ENCODE results near the gene SH3BGRL3. TPM values are rescaled to one million over a fixed set of nuclear protein-coding genes. Genes with fewer than 3 reads are reported as not detected.

The SH3BGRL3 gene
- total RNA-seq, 1 experiment from 2014 or later, result 133 TPM

- POLR2A ChIA-PET, result no interaction called here
- CTCF ChIA-PET, result interaction anchor here (1.8 kb wide), 1 partner anchor 19 kb away, joined by 7 read pairs; the partner anchor contains the start of gene CEP85
- intact Hi-C loops (cut with micrococcal nuclease), result no loop called here
Measured at GRCh38 chr1:26252718-26253117, 27.2 kb upstream of the SH3BGRL3 start.

GRCh38 chr1:26254404-26254803 is 25.5 kb upstream of the SH3BGRL3 start:
- no peak for DNase-seq (ENCODE audit: unreplicated experiment)
- no peak for TF ChIP-seq CTCF (IDR thresholded peaks at IDR 0.05; ENCODE audit: unreplicated experiment)
- intact Hi-C loops (cut with micrococcal nuclease), result no loop called here
- Mint-ChIP-seq H3K4me1 (ENCODE audit: insufficient read depth, unreplicated experiment) (no peaks in the 10 kb centered on the region), H3K9me3 (ENCODE audit: unreplicated experiment) (no peaks in the 10 kb centered on the region), H3K27me3 (ENCODE audit: insufficient read depth, unreplicated experiment) (no peaks in the 10 kb centered on the region), H3K27ac (ENCODE audit: low read depth, unreplicated experiment) (no peak overlapping the region), H3K4me3 (ENCODE audit: unreplicated experiment) (no peak overlapping the region), H3K36me3 (ENCODE audit: insufficient read depth, unreplicated experiment) (peaks cover 63% of the 10 kb centered on the region)
- BruUV-seq (replicated peaks), result no TSS peak
- ChIA-PET POLR2A (interaction anchor here (0.9 kb wide), 1 partner anchor 21 kb away, joined by 3 read pairs; no protein-coding TSS in a partner anchor), CTCF (interaction anchor here (0.6 to 1.3 kb wide), 2 partner anchors 21 to 31 kb away, joined by 3 to 5 read pairs; partner anchors contain the start of gene CEP85)

More at GRCh38 chr1:26252718-26253117, 27.2 kb upstream of the SH3BGRL3 start:
- no peaks in the 10 kb centered on the region for H3K27me3 Mint-ChIP-seq (ENCODE audit: insufficient read depth, unreplicated experiment)
- H3K4me3 Mint-ChIP-seq (ENCODE audit: unreplicated experiment), result no peak overlapping the region
- H3K9me3 Mint-ChIP-seq (ENCODE audit: unreplicated experiment), result no peaks in the 10 kb centered on the region
- BruUV-seq (replicated peaks), result no TSS peak
- no peak overlapping the region for H3K27ac Mint-ChIP-seq (ENCODE audit: low read depth, unreplicated experiment)
- H3K36me3 Mint-ChIP-seq (ENCODE audit: insufficient read depth, unreplicated experiment), result peaks cover 57% of the 10 kb centered on the region
- no peak for TF ChIP-seq CTCF (IDR thresholded peaks at IDR 0.05; ENCODE audit: unreplicated experiment)
- DNase-seq (ENCODE audit: unreplicated experiment), result no peak
- H3K4me1 Mint-ChIP-seq (ENCODE audit: insufficient read depth, unreplicated experiment), result no peaks in the 10 kb centered on the region

- no peak for TF ChIP-seq CTCF (IDR thresholded peaks at IDR 0.05; ENCODE audit: unreplicated experiment)
- ChIA-PET CTCF (interaction anchor here (0.7 kb wide), 1 partner anchor 23 kb away, joined by 3 read pairs; the partner anchor contains the start of gene CEP85), POLR2A (interaction anchor here (1.0 to 1.2 kb wide), 2 partner anchors 16 to 22 kb away, joined by 3 read pairs; no protein-coding TSS in a partner anchor)
- H3K27me3 Mint-ChIP-seq (ENCODE audit: insufficient read depth, unreplicated experiment), result no peaks in the 10 kb centered on the region
- intact Hi-C loops (cut with micrococcal nuclease), result no loop called here
- no peak overlapping the region for H3K27ac Mint-ChIP-seq (ENCODE audit: low read depth, unreplicated experiment)
- no peak overlapping the region for H3K4me3 Mint-ChIP-seq (ENCODE audit: unreplicated experiment)
- H3K36me3 Mint-ChIP-seq (ENCODE audit: insufficient read depth, unreplicated experiment), result peaks cover 70% of the 10 kb centered on the region
- no TSS peak for BruUV-seq (replicated peaks)
- no peak for DNase-seq (ENCODE audit: unreplicated experiment)
- H3K9me3 Mint-ChIP-seq (ENCODE audit: unreplicated experiment), result no peaks in the 10 kb centered on the region
- no peaks in the 10 kb centered on the region for H3K4me1 Mint-ChIP-seq (ENCODE audit: insufficient read depth, unreplicated experiment)
Measured at GRCh38 chr1:26257222-26257621, 22.7 kb upstream of the SH3BGRL3 start.

GRCh38 chr1:26259005-26259404 is 20.9 kb upstream of the SH3BGRL3 start:
- no TSS peak for BruUV-seq (replicated peaks)
- DNase-seq (ENCODE audit: unreplicated experiment), result no peak
- Mint-ChIP-seq H3K36me3 (ENCODE audit: insufficient read depth, unreplicated experiment) (peaks cover 66% of the 10 kb centered on the region), H3K27ac (ENCODE audit: low read depth, unreplicated experiment) (no peak overlapping the region), H3K4me3 (ENCODE audit: unreplicated experiment) (no peak overlapping the region), H3K9me3 (ENCODE audit: unreplicated experiment) (no peaks in the 10 kb centered on the region), H3K4me1 (ENCODE audit: insufficient read depth, unreplicated experiment) (no peaks in the 10 kb centered on the region), H3K27me3 (ENCODE audit: insufficient read depth, unreplicated experiment) (no peaks in the 10 kb centered on the region)
- intact Hi-C loops (cut with micrococcal nuclease), result no loop called here
- ChIA-PET POLR2A (no interaction called here), CTCF (interaction anchor here (1.0 kb wide), 1 partner anchor 16 kb away, joined by 4 read pairs; no protein-coding TSS in a partner anchor)
- no peak for TF ChIP-seq CTCF (IDR thresholded peaks at IDR 0.05; ENCODE audit: unreplicated experiment)
